GM10248 (cell line): ENCODE measurements around the gene OR2AK2.

ENCODE experiments used
- CTCF ChIA-PET: fragments of 300-600 bp; sonication (Branson Sonifier 250); formaldehyde crosslinking; extraction: SDS; loops from one replicate; lab custom pipeline; 2021; ENCODE audit warnings: antibody characterized with exemption; lab: Yijun Ruan, JAX
- POLR2A ChIA-PET: fragments of 350-650 bp; sonication (Branson Sonifier 250); formaldehyde crosslinking; extraction: SDS; loops from one replicate; lab custom pipeline; 2020; ENCODE audit warnings: antibody characterized with exemption; lab: Yijun Ruan, JAX
- DNase-seq: peaks from one replicate; pipeline ENCODE4 v3.0.0; 2012; ENCODE audit errors: extremely low spot score
- CTCF ChIP-seq: IDR thresholded peaks from 2 replicates; pipeline ENCODE4 v1.5.1; 2012; ENCODE audit warnings: mild to moderate bottlenecking, low read depth; ENCODE audit errors: extremely low read depth, missing control alignments, control extremely low read depth

Gene OR2AK2

GRCh38 chr1:247966532-247967204, 1.6 kb downstream of the OR2AK2 start:
- POLR2A ChIA-PET: no interaction called here
- no peak for TF ChIP-seq CTCF
- CTCF ChIA-PET: no interaction called here
- DNase-seq: peak; percentile 5

- no peak for TF ChIP-seq CTCF
- DNase-seq: no peak
- POLR2A ChIA-PET: no interaction called here
- CTCF ChIA-PET: no interaction called here
Observed at GRCh38 chr1:247992986-247993385, 28.0 kb downstream of the OR2AK2 start.

GRCh38 chr1:247998811-247999210, 33.8 kb downstream of the OR2AK2 start:
- no peak for DNase-seq
- ChIA-PET POLR2A (no interaction called here), CTCF (no interaction called here)
- no peak for TF ChIP-seq CTCF

GRCh38 chr1:248000169-248000568, 35.1 kb downstream of the OR2AK2 start:
- DNase-seq: no peak
- POLR2A ChIA-PET: no interaction called here
- TF ChIP-seq CTCF: no peak
- CTCF ChIA-PET: no interaction called here

- ChIA-PET CTCF (no interaction called here), POLR2A (no interaction called here)
- no peak for DNase-seq
- no peak for TF ChIP-seq CTCF
Observed at GRCh38 chr1:248007778-248008177, 42.7 kb downstream of the OR2AK2 start.

GRCh38 chr1:248009681-248010080, 44.6 kb downstream of the OR2AK2 start:
- DNase-seq: no peak
- CTCF ChIA-PET: no interaction called here

More at GRCh38 chr1:248009681-248010080, 44.6 kb downstream of the OR2AK2 start:
- no peak for TF ChIP-seq CTCF
- POLR2A ChIA-PET: no interaction called here
